PFSK-1 (cell line): ENCODE measurements around the gene RTEL1.

ENCODE experiments used
- POLR2AphosphoS5 ChIP-seq: IDR thresholded peaks from 2 replicates; pipeline ENCODE4 v1.6.1; 2012; ENCODE audit warnings: low read depth, mild to moderate bottlenecking, control low read depth, low read length, moderate library complexity
- REST ChIP-seq, 2 experiments: IDR thresholded peaks; 2 replicates each; pipeline versions ENCODE4 v1.6.1 to v1.8.0; 2011 to 2012; ENCODE audit warnings: low read depth in 2 of 2, low read length in 2 of 2, control low read depth in 1 of 2, inconsistent platforms in 1 of 2, mild to moderate bottlenecking in 1 of 2, moderate library complexity in 1 of 2; ENCODE audit not compliant: insufficient read depth in 1 of 2

- TF ChIP-seq POLR2AphosphoS5 (no peak), REST (IDR thresholded peaks at IDR 0.05; ENCODE audit: insufficient read depth in 1 of 2, low read depth in 2 of 2, low read length in 2 of 2) (no peak)
Measured at GRCh38 chr20:63640086-63640485, 18.0 kb upstream of the RTEL1 start.
